WTC11 (cell line): Measurements from ENCODE around the gene DCLRE1A. TPM values are rescaled to one million over a fixed set of nuclear protein-coding genes. Genes with fewer than 3 reads are reported as not detected.

Experiments
- ATAC-seq: fragments of 200-7000 bp; cut with Tn5 transposase; 2 replicates; pipeline ENCODE4 v1.10.0; 2021; ENCODE audit warnings: mild to moderate bottlenecking, moderate library complexity
- CTCF ChIA-PET: fragments of 300-600 bp; sonication (Branson Sonifier 250); formaldehyde crosslinking; loops from one replicate; lab custom pipeline; 2021; ENCODE audit warnings: antibody characterized with exemption; lab: Charles Lee
- POLR2A ChIA-PET: fragments of 350-600 bp; sonication (Branson Sonifier 250); formaldehyde crosslinking; loops from one replicate; lab custom pipeline; 2021; ENCODE audit warnings: antibody characterized with exemption; lab: Charles Lee
- DNase-seq: peaks from one replicate; pipeline ENCODE4 v3.0.0; 2021; ENCODE audit warnings: low spot score
- H3K27ac Mint-ChIP-seq: 2 replicates; pipeline ENCODE4 v1.8.0; 2021; ENCODE audit warnings: mixed read lengths
- H3K27me3 Mint-ChIP-seq: 2 replicates; pipeline ENCODE4 v1.8.0; 2021; ENCODE audit warnings: low read depth, mild to moderate bottlenecking, moderate library complexity, mixed read lengths
- H3K36me3 Mint-ChIP-seq: 2 replicates; pipeline ENCODE4 v1.8.0; 2021; ENCODE audit warnings: mixed read lengths
- H3K4me1 Mint-ChIP-seq: 2 replicates; pipeline ENCODE4 v1.8.0; 2022; ENCODE audit warnings: mixed read lengths
- H3K4me3 Mint-ChIP-seq: 2 replicates; pipeline ENCODE4 v1.8.0; 2021; ENCODE audit warnings: mild to moderate bottlenecking, moderate library complexity, mixed read lengths
- H3K9me3 Mint-ChIP-seq: 2 replicates; pipeline ENCODE4 v1.8.0; 2021; ENCODE audit warnings: mixed read lengths
- ATF2 ChIP-seq: sonication (generic); formaldehyde crosslinking; IDR thresholded peaks from 2 replicates; pipeline ENCODE4 v1.8.1; 2022; ENCODE audit warnings: low read depth, missing genetic modification reagents, borderline replicate concordance
- CBFB ChIP-seq: sonication (generic); formaldehyde crosslinking; IDR thresholded peaks from 2 replicates; pipeline ENCODE4 v1.8.1; 2022; ENCODE audit warnings: mild to moderate bottlenecking, low read depth, missing genetic modification reagents
- E2F4 ChIP-seq: sonication (generic); formaldehyde crosslinking; IDR thresholded peaks from 2 replicates; pipeline ENCODE4 v1.8.1; 2022; ENCODE audit warnings: low read depth, mild to moderate bottlenecking, moderate library complexity, missing genetic modification reagents, borderline replicate concordance
- EMX1 ChIP-seq: fragments of 250-450 bp; sonication (Bioruptor Pico); IDR thresholded peaks from 2 replicates; pipeline ENCODE4 v1.8.0; 2021; ENCODE audit warnings: mild to moderate bottlenecking
- FOXP4 ChIP-seq: sonication (generic); formaldehyde crosslinking; IDR thresholded peaks from 2 replicates; pipeline ENCODE4 v1.8.0; 2022; ENCODE audit warnings: mild to moderate bottlenecking, missing genetic modification reagents
- HMGXB4 ChIP-seq: sonication (generic); formaldehyde crosslinking; IDR thresholded peaks from 2 replicates; pipeline ENCODE4 v1.8.1; 2023; ENCODE audit warnings: mild to moderate bottlenecking, moderate library complexity, missing genetic modification reagents
- JUN ChIP-seq: sonication (generic); formaldehyde crosslinking; IDR thresholded peaks from 2 replicates; pipeline ENCODE4 v1.8.0; 2023; ENCODE audit warnings: mild to moderate bottlenecking, missing genetic modification reagents
- NR2C2 ChIP-seq: sonication (generic); formaldehyde crosslinking; IDR thresholded peaks from 2 replicates; pipeline ENCODE4 v1.8.0; 2022; ENCODE audit warnings: mild to moderate bottlenecking, missing genetic modification reagents
- PREB ChIP-seq: sonication (generic); formaldehyde crosslinking; IDR thresholded peaks from 2 replicates; pipeline ENCODE4 v1.8.1; 2022; ENCODE audit warnings: mild to moderate bottlenecking, missing genetic modification reagents, moderate library complexity, borderline replicate concordance
- SMAD4 ChIP-seq: sonication (generic); formaldehyde crosslinking; IDR thresholded peaks from 2 replicates; pipeline ENCODE4 v1.8.0; 2022; ENCODE audit warnings: mild to moderate bottlenecking, missing genetic modification reagents
- TEAD1 ChIP-seq: sonication (generic); formaldehyde crosslinking; IDR thresholded peaks from 2 replicates; pipeline ENCODE4 v1.8.0; 2022; ENCODE audit warnings: mild to moderate bottlenecking, missing genetic modification reagents
- ZMAT4 ChIP-seq: fragments of 250-450 bp; sonication (Bioruptor Pico); IDR thresholded peaks from 2 replicates; pipeline ENCODE4 v1.9.0; 2021; ENCODE audit warnings: mild to moderate bottlenecking
- ZNF317 ChIP-seq: sonication (generic); formaldehyde crosslinking; IDR thresholded peaks from 2 replicates; pipeline ENCODE4 v1.8.1; 2023; ENCODE audit warnings: low read depth, mild to moderate bottlenecking, moderate library complexity, missing genetic modification reagents, borderline replicate concordance
- ZNF416 ChIP-seq: fragments of 250-450 bp; sonication (Bioruptor Pico); IDR thresholded peaks from 2 replicates; pipeline ENCODE4 v1.9.0; 2021; ENCODE audit warnings: mild to moderate bottlenecking, inconsistent platforms
- ZNF671 ChIP-seq: fragments of 250-450 bp; sonication (Bioruptor Pico); IDR thresholded peaks from 2 replicates; pipeline ENCODE4 v1.8.0; 2021; ENCODE audit warnings: mild to moderate bottlenecking
- total RNA-seq: library from RNA; stranded (reverse); gene quantifications from 3 replicates; pipeline ENCODE4 v1.2.3, GENCODE V29; 2021

DCLRE1A gene
- total RNA-seq, 1 experiment from 2014 or later = 11.3 TPM

- H3K9me3 Mint-ChIP-seq = peaks cover 4% of the 10 kb centered on the region
- POLR2A ChIA-PET = no interaction called here
- H3K27ac Mint-ChIP-seq = no peak overlapping the region
- TF ChIP-seq CBFB (CRISPR knock-in tag) = no peak
- TF ChIP-seq SMAD4 (CRISPR knock-in tag) = no peak
- no peak for TF ChIP-seq ZNF317 (CRISPR knock-in tag)
- no peak for TF ChIP-seq ZMAT4 (CRISPR knock-in tag)
- TF ChIP-seq JUN = no peak
- TF ChIP-seq PREB = no peak
- no peak for TF ChIP-seq TEAD1 (CRISPR knock-in tag)
- TF ChIP-seq EMX1 (CRISPR knock-in tag) = no peak
- TF ChIP-seq ATF2 = no peak
- no peak for TF ChIP-seq ZNF671
- no peak for TF ChIP-seq FOXP4 (CRISPR knock-in tag)
- TF ChIP-seq ZNF416 (CRISPR knock-in tag) = no peak
- TF ChIP-seq HMGXB4 (CRISPR knock-in tag) = no peak
- TF ChIP-seq E2F4 (CRISPR knock-in tag) = no peak
- TF ChIP-seq NR2C2 = no peak
- TF ChIP-seq, all 79 proteins: peak for 0
- Mint-ChIP-seq H3K27me3 (no peaks in the 10 kb centered on the region), H3K36me3 (no peaks in the 10 kb centered on the region), H3K4me1 (no peaks in the 10 kb centered on the region), H3K4me3 (no peak overlapping the region)
- CTCF ChIA-PET = interaction anchor here (2.4 kb wide), 1 partner anchor 11 kb away, joined by 10 read pairs; no protein-coding TSS in a partner anchor
- DNase-seq (no peak), ATAC-seq (no peak)
Measured at GRCh38 chr10:113788604-113789083, 65.2 kb downstream of the DCLRE1A start.

Other genes starting within 250 kb of the DCLRE1A start
- gene NRAP, start 190.0 kb downstream of the DCLRE1A start, total RNA-seq = not detected in 3 replicates
- gene CASP7, start 174.2 kb downstream of the DCLRE1A start, total RNA-seq = 4.7 to 6.0 TPM (median 4.7 TPM) in 3 replicates
- gene PLEKHS1, start 102.4 kb downstream of the DCLRE1A start, total RNA-seq = not detected in 3 replicates
- 37.9 to 40.7 TPM (median 38.4 TPM) in 3 replicates for gene NHLRC2, start 579 bp upstream of the DCLRE1A start, total RNA-seq
- gene ADRB1, start 189.8 kb upstream of the DCLRE1A start, total RNA-seq = 0.27 to 0.35 TPM (median 0.30 TPM) in 3 replicates